ENCODE measurements around the gene CEP104.

The CEP104 gene

GRCh38 chr1:3894626-3895278 is 37.7 kb upstream of the CEP104 start:
- no peak for DNase-seq (ENCODE audit: low spot score)

GRCh38 chr1:3893190-3893589 is 36.2 kb upstream of the CEP104 start:
- DNase-seq (ENCODE audit: low spot score) = no peak

- no peak for DNase-seq (ENCODE audit: low spot score)
Observed at GRCh38 chr1:3892748-3893147, 35.7 kb upstream of the CEP104 start.

GRCh38 chr1:3891329-3891865 is 34.4 kb upstream of the CEP104 start:
- DNase-seq (ENCODE audit: low spot score) = no peak

- no peak for DNase-seq (ENCODE audit: low spot score)
Observed at GRCh38 chr1:3890389-3891328, 33.6 kb upstream of the CEP104 start.

- DNase-seq (ENCODE audit: low spot score) = no peak
Observed at GRCh38 chr1:3889936-3890335, 32.9 kb upstream of the CEP104 start.

- DNase-seq (ENCODE audit: low spot score) = no peak
Observed at GRCh38 chr1:3888301-3888700, 31.3 kb upstream of the CEP104 start.

- DNase-seq (ENCODE audit: low spot score) = no peak
Observed at GRCh38 chr1:3886691-3887090, 29.7 kb upstream of the CEP104 start.

- DNase-seq (ENCODE audit: low spot score) = no peak
Observed at GRCh38 chr1:3886106-3886670, 29.2 kb upstream of the CEP104 start.

- no peak for DNase-seq (ENCODE audit: low spot score)
Observed at GRCh38 chr1:3885611-3886010, 28.6 kb upstream of the CEP104 start.

GRCh38 chr1:3884966-3885365 is 28.0 kb upstream of the CEP104 start:
- DNase-seq (ENCODE audit: low spot score) = no peak

GRCh38 chr1:3883194-3883925 is 26.3 kb upstream of the CEP104 start:
- no peak for DNase-seq (ENCODE audit: low spot score)

- DNase-seq (ENCODE audit: low spot score) = no peak
Observed at GRCh38 chr1:3881193-3881480, 24.1 kb upstream of the CEP104 start.

GRCh38 chr1:3880429-3881192 is 23.6 kb upstream of the CEP104 start:
- no peak for DNase-seq (ENCODE audit: low spot score)

GRCh38 chr1:3879787-3880428 is 22.9 kb upstream of the CEP104 start:
- DNase-seq (ENCODE audit: low spot score) = no peak

GRCh38 chr1:3879099-3879498 is 22.1 kb upstream of the CEP104 start:
- DNase-seq (ENCODE audit: low spot score) = no peak

GRCh38 chr1:3876716-3877115 is 19.7 kb upstream of the CEP104 start:
- DNase-seq (ENCODE audit: low spot score) = no peak

GRCh38 chr1:3874736-3875135 is 17.7 kb upstream of the CEP104 start:
- no peak for DNase-seq (ENCODE audit: low spot score)

GRCh38 chr1:3872546-3872945 is 15.5 kb upstream of the CEP104 start:
- DNase-seq (ENCODE audit: low spot score) = no peak

- no peak for DNase-seq (ENCODE audit: low spot score)
Observed at GRCh38 chr1:3871451-3871805, 14.4 kb upstream of the CEP104 start.

- DNase-seq (ENCODE audit: low spot score) = no peak
Observed at GRCh38 chr1:3869751-3870301, 12.8 kb upstream of the CEP104 start.

Measured in LoVo (cell line).